Stimulated activated CD8-positive, alpha-beta memory T cell treated with anti-CD3 and anti-CD28 coated beads, Interleukin-15, amount 100 ng/mL, for 48 hours (primary cell): Measurements from ENCODE around the gene SOX4.

ENCODE experiments used
- DNase-seq, 2 donors: peaks; one replicate each; pipeline ENCODE4 v3.0.0-alpha.2; 2020; ENCODE audit warnings: low read depth in 2 of 2

The SOX4 gene

GRCh38 chr6:21593927-21594415 is 420 bp downstream of the SOX4 start:
- DNase-seq = no peak

GRCh38 chr6:21594416-21595281 is 1.1 kb downstream of the SOX4 start:
- DNase-seq = no peak

GRCh38 chr6:21595285-21596144 is 2.0 kb downstream of the SOX4 start:
- DNase-seq = no peak

GRCh38 chr6:21596145-21596948 is 2.8 kb downstream of the SOX4 start:
- DNase-seq = no peak

- DNase-seq = no peak
Measured at GRCh38 chr6:21596949-21597682, 3.6 kb downstream of the SOX4 start.

GRCh38 chr6:21597801-21598673 is 4.5 kb downstream of the SOX4 start:
- no peak for DNase-seq

GRCh38 chr6:21598674-21599023 is 5.1 kb downstream of the SOX4 start:
- DNase-seq = no peak

GRCh38 chr6:21599051-21599696 is 5.6 kb downstream of the SOX4 start:
- DNase-seq = no peak

GRCh38 chr6:21601339-21601923 is 7.9 kb downstream of the SOX4 start:
- DNase-seq = no peak

GRCh38 chr6:21601932-21602390 is 8.4 kb downstream of the SOX4 start:
- no peak for DNase-seq

GRCh38 chr6:21603082-21603952 is 9.8 kb downstream of the SOX4 start:
- no peak for DNase-seq

- DNase-seq = no peak
Measured at GRCh38 chr6:21604081-21604480, 10.5 kb downstream of the SOX4 start.

- no peak for DNase-seq
Measured at GRCh38 chr6:21605166-21605565, 11.6 kb downstream of the SOX4 start.

- no peak for DNase-seq
Measured at GRCh38 chr6:21608601-21609000, 15.1 kb downstream of the SOX4 start.

GRCh38 chr6:21609881-21610329 is 16.4 kb downstream of the SOX4 start:
- DNase-seq = no peak

- no peak for DNase-seq
Measured at GRCh38 chr6:21610341-21610740, 16.8 kb downstream of the SOX4 start.

- DNase-seq = no peak
Measured at GRCh38 chr6:21611485-21611884, 17.9 kb downstream of the SOX4 start.
